ENCODE data around the gene LOX.

Gene LOX

GRCh38 chr5:122114501-122114900, 36.4 kb upstream of the LOX start:
- H3K36me3 ChIP-seq (ENCODE audit: control insufficient read depth in 2 of 2, insufficient read depth in 2 of 2, low read length in 2 of 2) = no peaks in the 10 kb centered on the region
- no peaks in the 10 kb centered on the region for H3K27me3 ChIP-seq (ENCODE audit: control insufficient read depth in 2 of 2, insufficient read depth in 2 of 2, low read length in 2 of 2)
- no peaks in the 10 kb centered on the region for H3K4me1 ChIP-seq (ENCODE audit: control insufficient read depth in 2 of 2, insufficient read depth in 2 of 2, low read length in 2 of 2)
- no peak overlapping the region for H3K4me3 ChIP-seq (ENCODE audit: low read length in 2 of 2)
- no peaks in the 10 kb centered on the region for H3K9me3 ChIP-seq (ENCODE audit: control insufficient read depth in 2 of 2, low read length in 2 of 2)
- no peak overlapping the region for H3K27ac ChIP-seq (ENCODE audit: low read depth in 2 of 2, low read length in 2 of 2)
- H3K9ac ChIP-seq (ENCODE audit: low read depth in 1 of 2, low read length in 2 of 2) = no peak overlapping the region

- Histone ChIP-seq H3K4me1 (ENCODE audit: control insufficient read depth in 2 of 2, insufficient read depth in 2 of 2, low read length in 2 of 2) (no peaks in the 10 kb centered on the region), H3K9ac (ENCODE audit: low read depth in 1 of 2, low read length in 2 of 2) (no peak overlapping the region), H3K27ac (ENCODE audit: low read depth in 2 of 2, low read length in 2 of 2) (no peak overlapping the region), H3K4me3 (ENCODE audit: low read length in 2 of 2) (no peak overlapping the region), H3K9me3 (ENCODE audit: control insufficient read depth in 2 of 2, low read length in 2 of 2) (no peaks in the 10 kb centered on the region), H3K27me3 (ENCODE audit: control insufficient read depth in 2 of 2, insufficient read depth in 2 of 2, low read length in 2 of 2) (no peaks in the 10 kb centered on the region), H3K36me3 (ENCODE audit: control insufficient read depth in 2 of 2, insufficient read depth in 2 of 2, low read length in 2 of 2) (no peaks in the 10 kb centered on the region)
Measured at GRCh38 chr5:122112733-122113558, 34.9 kb upstream of the LOX start.

DNA sequence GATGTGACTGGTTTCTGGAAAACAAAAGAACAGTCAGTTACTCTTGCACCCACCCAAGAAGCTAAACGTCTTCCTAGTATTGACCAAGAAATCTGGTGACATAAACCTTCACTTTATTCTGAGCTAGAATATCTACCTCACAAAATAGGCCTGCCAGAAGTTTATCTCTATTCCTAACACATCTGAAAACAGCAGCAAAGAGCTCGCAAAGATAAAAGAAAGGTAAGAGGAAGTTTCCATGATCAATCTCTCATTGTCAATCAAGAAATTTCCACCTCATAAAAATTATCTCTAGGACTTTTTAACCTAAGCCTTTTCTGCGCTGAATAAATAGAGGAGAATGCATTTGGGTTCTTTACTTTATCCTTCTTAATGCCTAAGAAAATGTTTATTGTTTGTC, 34.0 kb upstream of the LOX start:
- Histone ChIP-seq H3K9ac (ENCODE audit: low read depth in 1 of 2, low read length in 2 of 2) (no peak overlapping the region), H3K27ac (ENCODE audit: low read depth in 2 of 2, low read length in 2 of 2) (no peak overlapping the region), H3K4me1 (ENCODE audit: control insufficient read depth in 2 of 2, insufficient read depth in 2 of 2, low read length in 2 of 2) (no peaks in the 10 kb centered on the region), H3K27me3 (ENCODE audit: control insufficient read depth in 2 of 2, insufficient read depth in 2 of 2, low read length in 2 of 2) (no peaks in the 10 kb centered on the region), H3K9me3 (ENCODE audit: control insufficient read depth in 2 of 2, low read length in 2 of 2) (no peaks in the 10 kb centered on the region), H3K4me3 (ENCODE audit: low read length in 2 of 2) (no peak overlapping the region), H3K36me3 (ENCODE audit: control insufficient read depth in 2 of 2, insufficient read depth in 2 of 2, low read length in 2 of 2) (no peaks in the 10 kb centered on the region)

DNA sequence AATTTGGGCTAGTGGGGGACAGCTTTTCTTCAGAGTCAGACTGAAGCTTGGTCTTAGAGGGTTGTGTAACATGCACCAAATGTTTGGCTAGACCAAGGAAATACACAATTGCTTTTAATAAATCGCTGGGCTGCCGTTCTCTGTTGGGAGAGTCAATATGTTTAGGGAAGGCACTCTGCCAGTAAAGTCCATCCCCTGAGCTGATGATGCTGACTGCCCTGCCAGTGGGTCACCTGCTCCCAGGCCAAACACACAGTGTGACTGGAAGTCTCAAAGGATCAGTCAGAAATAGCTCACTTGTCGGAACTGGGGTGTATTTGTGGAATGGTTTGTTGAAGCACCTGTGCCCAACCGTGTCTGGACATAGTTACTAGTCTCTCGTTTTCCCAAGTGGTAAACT, 33.4 kb upstream of the LOX start:
- no peaks in the 10 kb centered on the region for H3K27me3 ChIP-seq (ENCODE audit: control insufficient read depth in 2 of 2, insufficient read depth in 2 of 2, low read length in 2 of 2)
- no peak overlapping the region for H3K9ac ChIP-seq (ENCODE audit: low read depth in 1 of 2, low read length in 2 of 2)
- H3K4me1 ChIP-seq (ENCODE audit: control insufficient read depth in 2 of 2, insufficient read depth in 2 of 2, low read length in 2 of 2) = no peaks in the 10 kb centered on the region
- H3K4me3 ChIP-seq (ENCODE audit: low read length in 2 of 2) = no peak overlapping the region
- no peak overlapping the region for H3K27ac ChIP-seq (ENCODE audit: low read depth in 2 of 2, low read length in 2 of 2)
- no peaks in the 10 kb centered on the region for H3K9me3 ChIP-seq (ENCODE audit: control insufficient read depth in 2 of 2, low read length in 2 of 2)
- no peaks in the 10 kb centered on the region for H3K36me3 ChIP-seq (ENCODE audit: control insufficient read depth in 2 of 2, insufficient read depth in 2 of 2, low read length in 2 of 2)

DNA sequence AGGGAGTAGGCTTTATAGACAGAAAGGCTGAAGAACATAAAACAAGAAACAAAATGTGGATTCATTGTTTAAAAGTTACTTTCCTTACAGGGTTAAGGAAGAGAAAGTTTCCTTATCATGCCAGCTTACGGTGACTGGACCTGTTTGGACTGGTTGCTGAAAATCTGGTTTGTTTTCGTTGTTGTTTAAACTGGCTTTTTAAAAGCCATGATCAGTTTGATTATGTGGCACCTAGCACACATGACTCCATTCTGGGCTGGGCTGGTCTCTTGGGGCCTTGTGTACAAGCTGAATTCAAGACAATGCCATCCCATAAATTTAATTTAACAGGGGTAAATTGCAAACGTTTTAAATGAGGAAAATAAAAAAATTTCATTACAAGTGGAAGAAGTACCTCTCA, 32.9 kb upstream of the LOX start:
- Histone ChIP-seq H3K9me3 (ENCODE audit: control insufficient read depth in 2 of 2, low read length in 2 of 2) (no peaks in the 10 kb centered on the region), H3K27ac (ENCODE audit: low read depth in 2 of 2, low read length in 2 of 2) (no peak overlapping the region), H3K36me3 (ENCODE audit: control insufficient read depth in 2 of 2, insufficient read depth in 2 of 2, low read length in 2 of 2) (no peaks in the 10 kb centered on the region), H3K9ac (ENCODE audit: low read depth in 1 of 2, low read length in 2 of 2) (no peak overlapping the region), H3K27me3 (ENCODE audit: control insufficient read depth in 2 of 2, insufficient read depth in 2 of 2, low read length in 2 of 2) (no peaks in the 10 kb centered on the region), H3K4me3 (ENCODE audit: low read length in 2 of 2) (no peak overlapping the region), H3K4me1 (ENCODE audit: control insufficient read depth in 2 of 2, insufficient read depth in 2 of 2, low read length in 2 of 2) (no peaks in the 10 kb centered on the region)

DNA sequence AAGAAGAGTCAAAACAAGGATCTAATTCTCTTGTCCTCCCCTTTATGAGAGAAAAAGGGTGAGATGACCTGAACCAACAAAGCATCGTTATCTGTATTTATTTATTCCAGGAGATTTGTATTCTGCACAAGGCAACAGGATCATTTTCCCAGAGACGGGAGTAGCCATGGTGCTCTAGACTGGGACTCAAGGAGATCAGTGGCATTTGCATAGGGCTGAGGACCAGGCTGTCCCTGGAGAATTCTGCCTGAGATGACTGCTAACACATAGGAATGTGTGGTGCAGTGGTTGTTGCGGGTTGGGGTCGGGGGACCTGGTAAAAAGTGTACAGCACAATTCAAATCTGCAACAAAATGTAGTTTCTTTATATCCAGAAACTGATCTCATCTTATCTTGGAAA, 29.0 kb upstream of the LOX start:
- Histone ChIP-seq H3K4me1 (ENCODE audit: control insufficient read depth in 2 of 2, insufficient read depth in 2 of 2, low read length in 2 of 2) (no peaks in the 10 kb centered on the region), H3K36me3 (ENCODE audit: control insufficient read depth in 2 of 2, insufficient read depth in 2 of 2, low read length in 2 of 2) (no peaks in the 10 kb centered on the region), H3K4me3 (ENCODE audit: low read length in 2 of 2) (no peak overlapping the region), H3K9ac (ENCODE audit: low read depth in 1 of 2, low read length in 2 of 2) (no peak overlapping the region), H3K9me3 (ENCODE audit: control insufficient read depth in 2 of 2, low read length in 2 of 2) (no peaks in the 10 kb centered on the region), H3K27me3 (ENCODE audit: control insufficient read depth in 2 of 2, insufficient read depth in 2 of 2, low read length in 2 of 2) (no peaks in the 10 kb centered on the region), H3K27ac (ENCODE audit: low read depth in 2 of 2, low read length in 2 of 2) (no peak overlapping the region)

DNA sequence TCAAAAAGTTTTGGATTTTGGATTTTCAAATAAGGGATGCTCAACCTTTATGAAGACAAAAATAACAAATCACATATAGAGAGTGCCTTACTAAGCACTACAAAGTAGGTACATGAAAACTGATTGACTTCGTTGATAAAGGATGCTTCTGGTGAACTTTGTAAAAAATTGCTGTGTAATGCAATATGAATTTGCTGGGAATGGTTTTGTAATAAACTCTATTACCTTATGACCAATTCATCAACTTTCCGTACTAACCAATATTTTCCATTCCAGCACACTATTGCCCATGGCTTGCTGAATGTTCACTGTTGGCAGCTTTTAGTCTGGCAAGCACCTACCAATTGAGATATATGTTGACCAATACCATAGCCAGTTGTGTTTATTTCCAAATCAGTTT, 27.9 kb upstream of the LOX start:
- H3K27me3 ChIP-seq (ENCODE audit: control insufficient read depth in 2 of 2, insufficient read depth in 2 of 2, low read length in 2 of 2) = no peaks in the 10 kb centered on the region
- H3K9me3 ChIP-seq (ENCODE audit: control insufficient read depth in 2 of 2, low read length in 2 of 2) = no peaks in the 10 kb centered on the region
- no peak overlapping the region for H3K9ac ChIP-seq (ENCODE audit: low read depth in 1 of 2, low read length in 2 of 2)
- H3K27ac ChIP-seq (ENCODE audit: low read depth in 2 of 2, low read length in 2 of 2) = no peak overlapping the region
- no peaks in the 10 kb centered on the region for H3K4me1 ChIP-seq (ENCODE audit: control insufficient read depth in 2 of 2, insufficient read depth in 2 of 2, low read length in 2 of 2)
- H3K36me3 ChIP-seq (ENCODE audit: control insufficient read depth in 2 of 2, insufficient read depth in 2 of 2, low read length in 2 of 2) = no peaks in the 10 kb centered on the region
- H3K4me3 ChIP-seq (ENCODE audit: low read length in 2 of 2) = no peak overlapping the region

- no peaks in the 10 kb centered on the region for H3K9me3 ChIP-seq (ENCODE audit: control insufficient read depth in 2 of 2, low read length in 2 of 2)
- no peak overlapping the region for H3K9ac ChIP-seq (ENCODE audit: low read depth in 1 of 2, low read length in 2 of 2)
- H3K4me1 ChIP-seq (ENCODE audit: control insufficient read depth in 2 of 2, insufficient read depth in 2 of 2, low read length in 2 of 2) = no peaks in the 10 kb centered on the region
- H3K27ac ChIP-seq (ENCODE audit: low read depth in 2 of 2, low read length in 2 of 2) = no peak overlapping the region
- H3K36me3 ChIP-seq (ENCODE audit: control insufficient read depth in 2 of 2, insufficient read depth in 2 of 2, low read length in 2 of 2) = no peaks in the 10 kb centered on the region
- H3K4me3 ChIP-seq (ENCODE audit: low read length in 2 of 2) = no peak overlapping the region
- H3K27me3 ChIP-seq (ENCODE audit: control insufficient read depth in 2 of 2, insufficient read depth in 2 of 2, low read length in 2 of 2) = no peaks in the 10 kb centered on the region
Measured at GRCh38 chr5:122102825-122103224, 24.8 kb upstream of the LOX start.

GRCh38 chr5:122101636-122102285, 23.7 kb upstream of the LOX start:
- no peaks in the 10 kb centered on the region for H3K36me3 ChIP-seq (ENCODE audit: control insufficient read depth in 2 of 2, insufficient read depth in 2 of 2, low read length in 2 of 2)
- H3K4me3 ChIP-seq (ENCODE audit: low read length in 2 of 2) = no peak overlapping the region
- H3K9ac ChIP-seq (ENCODE audit: low read depth in 1 of 2, low read length in 2 of 2) = no peak overlapping the region
- H3K9me3 ChIP-seq (ENCODE audit: control insufficient read depth in 2 of 2, low read length in 2 of 2) = no peaks in the 10 kb centered on the region
- no peak overlapping the region for H3K27ac ChIP-seq (ENCODE audit: low read depth in 2 of 2, low read length in 2 of 2)
- no peaks in the 10 kb centered on the region for H3K4me1 ChIP-seq (ENCODE audit: control insufficient read depth in 2 of 2, insufficient read depth in 2 of 2, low read length in 2 of 2)
- no peaks in the 10 kb centered on the region for H3K27me3 ChIP-seq (ENCODE audit: control insufficient read depth in 2 of 2, insufficient read depth in 2 of 2, low read length in 2 of 2)

GRCh38 chr5:122099060-122099790, 21.2 kb upstream of the LOX start:
- no peak overlapping the region for H3K4me3 ChIP-seq (ENCODE audit: low read length in 2 of 2)
- H3K4me1 ChIP-seq (ENCODE audit: control insufficient read depth in 2 of 2, insufficient read depth in 2 of 2, low read length in 2 of 2) = no peaks in the 10 kb centered on the region
- no peak overlapping the region for H3K27ac ChIP-seq (ENCODE audit: low read depth in 2 of 2, low read length in 2 of 2)
- H3K9ac ChIP-seq (ENCODE audit: low read depth in 1 of 2, low read length in 2 of 2) = no peak overlapping the region
- no peaks in the 10 kb centered on the region for H3K27me3 ChIP-seq (ENCODE audit: control insufficient read depth in 2 of 2, insufficient read depth in 2 of 2, low read length in 2 of 2)
- H3K9me3 ChIP-seq (ENCODE audit: control insufficient read depth in 2 of 2, low read length in 2 of 2) = no peaks in the 10 kb centered on the region
- H3K36me3 ChIP-seq (ENCODE audit: control insufficient read depth in 2 of 2, insufficient read depth in 2 of 2, low read length in 2 of 2) = no peaks in the 10 kb centered on the region
